Glutamatergic neuron (in vitro differentiated cells): ENCODE data around the gene RPF1. TPM values are rescaled to one million over a fixed set of nuclear protein-coding genes. Genes with fewer than 3 reads are reported as not detected.

ENCODE experiments used
- DNase-seq: peaks from one replicate; pipeline ENCODE4 v3.0.0; 2022
- H3K27ac Mint-ChIP-seq: one replicate; pipeline ENCODE4 v1.8.0; 2020; ENCODE audit warnings: mild to moderate bottlenecking, mixed read lengths, inconsistent platforms; ENCODE audit not compliant: unreplicated experiment
- H3K27me3 Mint-ChIP-seq: one replicate; pipeline ENCODE4 v1.8.0; 2020; ENCODE audit warnings: mild to moderate bottlenecking, moderate library complexity, mixed read lengths, inconsistent platforms; ENCODE audit not compliant: unreplicated experiment
- H3K36me3 Mint-ChIP-seq: one replicate; pipeline ENCODE4 v1.8.0; 2020; ENCODE audit warnings: mild to moderate bottlenecking, mixed read lengths, inconsistent platforms; ENCODE audit not compliant: unreplicated experiment
- H3K4me1 Mint-ChIP-seq: one replicate; pipeline ENCODE4 v1.8.0; 2020; ENCODE audit warnings: mild to moderate bottlenecking, low read depth, mixed read lengths, inconsistent platforms; ENCODE audit not compliant: unreplicated experiment
- H3K4me3 Mint-ChIP-seq: one replicate; pipeline ENCODE4 v1.8.0; 2020; ENCODE audit warnings: mild to moderate bottlenecking, mixed read lengths, inconsistent platforms; ENCODE audit not compliant: unreplicated experiment
- H3K9me3 Mint-ChIP-seq: one replicate; pipeline ENCODE4 v1.8.0; 2020; ENCODE audit warnings: mild to moderate bottlenecking, moderate library complexity, mixed read lengths, inconsistent platforms; ENCODE audit not compliant: unreplicated experiment
- CTCF ChIP-seq: fragments of 200-600 bp; sonication (generic); IDR thresholded peaks from one replicate; pipeline ENCODE4 v1.5.0; 2021; ENCODE audit not compliant: partially characterized antibody, unreplicated experiment
- total RNA-seq: library from RNA; stranded (reverse); fragmentation: NEBNext Ultra II Directional; extraction: Animal tissue kit (Norgen Biotek cat#: 25700); gene quantifications from one replicate; pipeline ENCODE4 v1.2.1, GENCODE V29; 2021; ENCODE audit not compliant: unreplicated experiment

The RPF1 gene
- total RNA-seq, 1 donor from 2014 or later: 27.6 TPM

GRCh38 chr1:84508510-84508909, 29.4 kb downstream of the RPF1 start:
- peaks cover 6% of the 10 kb centered on the region for H3K9me3 Mint-ChIP-seq
- peaks cover 5% of the 10 kb centered on the region for H3K36me3 Mint-ChIP-seq
- H3K4me3 Mint-ChIP-seq: no peak overlapping the region
- peaks cover 4% of the 10 kb centered on the region for H3K27me3 Mint-ChIP-seq
- no peak overlapping the region for H3K27ac Mint-ChIP-seq
- H3K4me1 Mint-ChIP-seq: peaks cover 3% of the 10 kb centered on the region
- DNase-seq: no peak
- TF ChIP-seq CTCF: no peak

GRCh38 chr1:84509029-84509428, 30.0 kb downstream of the RPF1 start:
- peaks cover 4% of the 10 kb centered on the region for H3K27me3 Mint-ChIP-seq
- TF ChIP-seq CTCF: no peak
- H3K9me3 Mint-ChIP-seq: peaks cover 6% of the 10 kb centered on the region
- H3K4me1 Mint-ChIP-seq: peaks cover 3% of the 10 kb centered on the region
- no peak overlapping the region for H3K4me3 Mint-ChIP-seq
- H3K27ac Mint-ChIP-seq: no peak overlapping the region
- peaks cover 5% of the 10 kb centered on the region for H3K36me3 Mint-ChIP-seq
- no peak for DNase-seq

- Mint-ChIP-seq H3K9me3 (peaks cover 4% of the 10 kb centered on the region), H3K27ac (no peak overlapping the region), H3K4me3 (no peak overlapping the region), H3K4me1 (no peaks in the 10 kb centered on the region), H3K27me3 (peaks cover 4% of the 10 kb centered on the region), H3K36me3 (peaks cover 5% of the 10 kb centered on the region)
- DNase-seq: no peak
- no peak for TF ChIP-seq CTCF
Measured at GRCh38 chr1:84510165-84510564, 31.1 kb downstream of the RPF1 start.

GRCh38 chr1:84510668-84511067, 31.6 kb downstream of the RPF1 start:
- no peak for TF ChIP-seq CTCF
- no peaks in the 10 kb centered on the region for H3K36me3 Mint-ChIP-seq
- H3K4me1 Mint-ChIP-seq: no peaks in the 10 kb centered on the region
- no peak overlapping the region for H3K27ac Mint-ChIP-seq
- DNase-seq: no peak
- H3K4me3 Mint-ChIP-seq: no peak overlapping the region
- H3K27me3 Mint-ChIP-seq: no peaks in the 10 kb centered on the region
- H3K9me3 Mint-ChIP-seq: no peaks in the 10 kb centered on the region

- DNase-seq: no peak
- Mint-ChIP-seq H3K27me3 (no peaks in the 10 kb centered on the region), H3K27ac (no peak overlapping the region), H3K9me3 (no peaks in the 10 kb centered on the region), H3K4me3 (no peak overlapping the region), H3K4me1 (no peaks in the 10 kb centered on the region), H3K36me3 (no peaks in the 10 kb centered on the region)
- TF ChIP-seq CTCF: no peak
Measured at GRCh38 chr1:84524590-84524989, 45.5 kb downstream of the RPF1 start.
